Aorta (tissue), 5 donors: ENCODE measurements around the gene ARID1A. TPM values are rescaled to one million over a fixed set of nuclear protein-coding genes. Genes with fewer than 3 reads are reported as not detected.
"Not testable (repeated sequence)": the region's sequence is repeated elsewhere in the genome, so short reads cannot be mapped to it uniquely, and the experiment has no call there.

Source experiments
- ATAC-seq: fragments of 200-7000 bp; cut with Tn5 transposase; one replicate; pipeline ENCODE4 v1.9.1; 2022; ENCODE audit warnings: moderate library complexity; ENCODE audit not compliant: low FRiP score
- DNase-seq, 2 donors: peaks; one replicate each; pipeline ENCODE4 v3.0.0-alpha.2; 2020
- H3K27ac ChIP-seq, 2 donors: one replicate each; pipeline ENCODE4 v1.5.1; 2013; ENCODE audit warnings: low read length in 2 of 2, mild to moderate bottlenecking in 2 of 2, moderate library complexity in 2 of 2, control low read depth in 1 of 2, inconsistent platforms in 1 of 2, low read depth in 1 of 2
- H3K27me3 ChIP-seq, 2 donors: one replicate each; pipeline ENCODE4 v1.6.1; 2013; ENCODE audit warnings: control low read depth in 1 of 2, low read length in 1 of 2, mild to moderate bottlenecking in 1 of 2, moderate library complexity in 1 of 2; ENCODE audit not compliant: insufficient read depth in 2 of 2, control insufficient read depth in 1 of 2
- H3K36me3 ChIP-seq, 2 donors: one replicate each; pipeline ENCODE4 v1.6.1; 2013; ENCODE audit warnings: control low read depth in 1 of 2, low read length in 1 of 2, mild to moderate bottlenecking in 1 of 2; ENCODE audit not compliant: insufficient read depth in 2 of 2, control insufficient read depth in 1 of 2
- H3K4me1 ChIP-seq, 2 donors: one replicate each; pipeline ENCODE4 v1.6.1; 2013; ENCODE audit warnings: low read length in 2 of 2, control low read depth in 1 of 2, mild to moderate bottlenecking in 1 of 2, moderate library complexity in 1 of 2; ENCODE audit not compliant: insufficient read depth in 2 of 2, control insufficient read depth in 1 of 2
- H3K4me3 ChIP-seq, 2 donors: one replicate each; pipeline ENCODE4 v1.5.1; 2013; ENCODE audit warnings: low read length in 2 of 2, control low read depth in 1 of 2, mild to moderate bottlenecking in 1 of 2
- H3K9me3 ChIP-seq: one replicate; pipeline ENCODE4 v1.6.1; 2013; ENCODE audit warnings: mild to moderate bottlenecking, low read length; ENCODE audit not compliant: control insufficient read depth
- WGBS, 2 donors: extraction: QIAGEN DNeasy Blood & Tissue Kit; methylation state at CpG; one replicate each; pipeline ENCODE4 v1.1.7; 2013; 5-methylcytosine and 5-hydroxymethylcytosine counted together
- intact Hi-C, 2 donors: fragments of 100-400 bp; cut with DNase I; formaldehyde crosslinking; loops; one replicate each; pipeline versions ENCODE4 v1.14.2 to v1.15.0; 2022
- polyA plus RNA-seq, 2 donors: library from polyadenylated mRNA; stranded (reverse); fragments of 200-250 nt; gene quantifications; one replicate each; pipeline ENCODE4 v1.2.3, GENCODE V29; 2013
- total RNA-seq, 2 donors: library from RNA; stranded (reverse); fragmentation: NEBNext Ultra II Directional; extraction: Animal tissue kit (Norgen Biotek cat#: 25700); gene quantifications; one replicate each; pipeline ENCODE4 v1.2.1, GENCODE V29; 2021
- donor health status: healthy with polysubstance abuse.
- donor health status: Bipolar disorder and iron deficiency.
- donor health status: DM: no; HTN: no; CAD: no.
- donor health status: DM: no; HTN: no; CAD: no.
- donor health status: DM: yes; HTN: yes; CAD: no.

Gene ARID1A
- total and polyA plus RNA-seq, 4 donors = 6.5 to 72.3 (median 34.8) TPM

GRCh38 chr1:26797627-26798026 lies 101.8 kb downstream of the ARID1A start:
- Histone ChIP-seq H3K9me3 (no peaks in the 10 kb centered on the region), H3K36me3 (peaks cover 8% of the 10 kb centered on the region in 2 donors), H3K27me3 (no peaks in the 10 kb centered on the region), H3K4me1 (no peaks in the 10 kb centered on the region), H3K27ac (no peak overlapping the region), H3K4me3 (no peak overlapping the region)
- DNase-seq (no peak), ATAC-seq (no peak)
- WGBS, 2 donors = 91 to 96% methylated on average over 2 of the region's 2 CpGs
- intact Hi-C loops = no loop called here

GRCh38 chr1:26799479-26800142 lies 103.8 kb downstream of the ARID1A start:
- peak in 1 of 2 donors; percentile 65 for DNase-seq
- Histone ChIP-seq H3K4me1 (no peaks in the 10 kb centered on the region), H3K27me3 (no peaks in the 10 kb centered on the region), H3K36me3 (peaks cover 6 to 7% of the 10 kb centered on the region in 2 donors), H3K4me3 (no peak overlapping the region), H3K9me3 (no peaks in the 10 kb centered on the region), H3K27ac (peak overlapping the region in 1 of 2 donors; percentile 22)
- 25 to 30% methylated on average over 5 of the region's 5 CpGs for WGBS, 2 donors
- intact Hi-C loops = no loop called here
- ATAC-seq = peak; percentile 57

GRCh38 chr1:26803932-26804331 lies 108.1 kb downstream of the ARID1A start:
- H3K36me3 ChIP-seq, H3K9me3 ChIP-seq, H3K27me3 ChIP-seq, DNase-seq, H3K4me1 ChIP-seq, ATAC-seq, H3K27ac ChIP-seq, intact Hi-C loops, H3K4me3 ChIP-seq: not testable (repeated sequence)
- WGBS, 2 donors = 96% methylated on average over 21 to 33 of the region's 36 CpGs

- intact Hi-C loops = loop anchor here (5.0 to 10.0 kb wide), 2 partner anchors 65 to 67 kb away; no protein-coding TSS in a partner anchor
- not testable (repeated sequence) for H3K9me3 ChIP-seq, H3K36me3 ChIP-seq, H3K27me3 ChIP-seq, ATAC-seq, H3K27ac ChIP-seq, H3K4me1 ChIP-seq, H3K4me3 ChIP-seq
- WGBS, 2 donors = 56 to 59% methylated on average over 11 of the region's 11 CpGs
- DNase-seq = peak in 1 of 2 donors; percentile 74
These were observed 114.3 kb downstream of the ARID1A start for GRCh38 chr1:26810105-26810504.

- 79 to 80% methylated on average over 4 of the region's 4 CpGs for WGBS, 2 donors
- no peak overlapping the region for H3K4me3 ChIP-seq
- DNase-seq (no peak), ATAC-seq (no peak)
- no peaks in the 10 kb centered on the region for H3K9me3 ChIP-seq
- no peaks in the 10 kb centered on the region for H3K36me3 ChIP-seq
- H3K27me3 ChIP-seq = no peaks in the 10 kb centered on the region
- intact Hi-C loops = loop anchor here (5.0 to 10.0 kb wide), 2 partner anchors 64 to 66 kb away; no protein-coding TSS in a partner anchor
- H3K4me1 ChIP-seq = no peaks in the 10 kb centered on the region
- H3K27ac ChIP-seq = no peak overlapping the region
These were observed 115.2 kb downstream of the ARID1A start for GRCh38 chr1:26811057-26811456.

GRCh38 chr1:26811708-26812107 lies 115.9 kb downstream of the ARID1A start:
- H3K36me3 ChIP-seq = no peaks in the 10 kb centered on the region
- no peaks in the 10 kb centered on the region for H3K27me3 ChIP-seq
- intact Hi-C loops = loop anchor here (5.0 to 10.0 kb wide), 2 partner anchors 63 to 66 kb away; no protein-coding TSS in a partner anchor
- no peaks in the 10 kb centered on the region for H3K4me1 ChIP-seq
- no peak overlapping the region for H3K27ac ChIP-seq
- no peak for DNase-seq
- no peak overlapping the region for H3K4me3 ChIP-seq
- no peaks in the 10 kb centered on the region for H3K9me3 ChIP-seq
- ATAC-seq = no peak

GRCh38 chr1:26814377-26814776 lies 118.6 kb downstream of the ARID1A start:
- no peaks in the 10 kb centered on the region for H3K4me1 ChIP-seq
- H3K9me3 ChIP-seq = no peaks in the 10 kb centered on the region
- no peak overlapping the region for H3K4me3 ChIP-seq
- H3K36me3 ChIP-seq = no peaks in the 10 kb centered on the region
- H3K27me3 ChIP-seq = no peaks in the 10 kb centered on the region
- ATAC-seq (no peak), DNase-seq (no peak)
- no peak overlapping the region for H3K27ac ChIP-seq
- intact Hi-C loops = loop anchor here (5.0 to 10.0 kb wide), 2 partner anchors 60 to 63 kb away; no protein-coding TSS in a partner anchor
- WGBS, 2 donors = 89 to 91% methylated on average over 2 of the region's 2 CpGs

GRCh38 chr1:26814893-26815292 lies 119.1 kb downstream of the ARID1A start:
- no peak overlapping the region for H3K4me3 ChIP-seq
- H3K9me3 ChIP-seq = no peaks in the 10 kb centered on the region
- no peak overlapping the region for H3K27ac ChIP-seq
- H3K27me3 ChIP-seq = no peaks in the 10 kb centered on the region
- H3K36me3 ChIP-seq = no peaks in the 10 kb centered on the region
- no peak for DNase-seq
- WGBS, 2 donors = 87 to 92% methylated on average over 3 of the region's 3 CpGs
- intact Hi-C loops = loop anchor here (5.0 to 10.0 kb wide), 2 partner anchors 60 to 62 kb away; no protein-coding TSS in a partner anchor
- no peaks in the 10 kb centered on the region for H3K4me1 ChIP-seq
- ATAC-seq = no peak

GRCh38 chr1:26820784-26821269 lies 125.0 kb downstream of the ARID1A start:
- Histone ChIP-seq H3K27me3 (no peaks in the 10 kb centered on the region), H3K36me3 (no peaks in the 10 kb centered on the region), H3K4me1 (no peaks in the 10 kb centered on the region), H3K9me3 (no peaks in the 10 kb centered on the region), H3K27ac (no peak overlapping the region), H3K4me3 (no peak overlapping the region)
- DNase-seq = no peak
- intact Hi-C loops = no loop called here
- 77% methylated on average over 4 of the region's 4 CpGs for WGBS, 2 donors
- ATAC-seq = no peak
